Stimulated activated CD8-positive, alpha-beta memory T cell treated with anti-CD3 and anti-CD28 coated beads, Interleukin-12 subunit alpha, Interleukin-12 subunit beta, amount 100 ng/mL, for 24 hours (primary cell): Measurements from ENCODE around the gene TUBB8B.
"Not testable (repeated sequence)": the region's sequence is repeated elsewhere in the genome, so short reads cannot be mapped to it uniquely, and the experiment has no call there.

ENCODE experiments used
- DNase-seq: peaks from one replicate; pipeline ENCODE4 v3.0.0-alpha.2; 2020; ENCODE audit errors: extremely low read depth

TUBB8B gene

DNA sequence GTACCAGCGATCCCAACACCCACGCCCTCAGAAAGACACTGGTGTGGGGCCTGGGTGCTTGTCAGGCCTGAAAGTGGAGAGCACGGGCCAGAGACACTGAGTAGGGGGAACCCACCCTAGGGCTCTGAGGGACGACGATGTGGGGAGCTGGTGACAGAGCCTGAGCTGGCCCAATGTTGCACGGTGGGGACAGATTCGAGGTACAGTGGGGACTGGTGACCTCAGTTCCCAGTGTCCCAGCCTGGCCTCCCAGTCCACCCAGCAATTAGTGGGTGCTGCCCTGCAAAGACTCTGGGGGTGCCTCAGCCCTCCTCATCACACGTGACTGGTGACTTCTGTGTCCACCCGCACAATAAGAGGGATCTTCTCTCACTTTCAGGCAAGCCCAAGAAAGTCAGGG is 36.6 kb downstream of the TUBB8B start:
- not testable (repeated sequence) for DNase-seq

DNA sequence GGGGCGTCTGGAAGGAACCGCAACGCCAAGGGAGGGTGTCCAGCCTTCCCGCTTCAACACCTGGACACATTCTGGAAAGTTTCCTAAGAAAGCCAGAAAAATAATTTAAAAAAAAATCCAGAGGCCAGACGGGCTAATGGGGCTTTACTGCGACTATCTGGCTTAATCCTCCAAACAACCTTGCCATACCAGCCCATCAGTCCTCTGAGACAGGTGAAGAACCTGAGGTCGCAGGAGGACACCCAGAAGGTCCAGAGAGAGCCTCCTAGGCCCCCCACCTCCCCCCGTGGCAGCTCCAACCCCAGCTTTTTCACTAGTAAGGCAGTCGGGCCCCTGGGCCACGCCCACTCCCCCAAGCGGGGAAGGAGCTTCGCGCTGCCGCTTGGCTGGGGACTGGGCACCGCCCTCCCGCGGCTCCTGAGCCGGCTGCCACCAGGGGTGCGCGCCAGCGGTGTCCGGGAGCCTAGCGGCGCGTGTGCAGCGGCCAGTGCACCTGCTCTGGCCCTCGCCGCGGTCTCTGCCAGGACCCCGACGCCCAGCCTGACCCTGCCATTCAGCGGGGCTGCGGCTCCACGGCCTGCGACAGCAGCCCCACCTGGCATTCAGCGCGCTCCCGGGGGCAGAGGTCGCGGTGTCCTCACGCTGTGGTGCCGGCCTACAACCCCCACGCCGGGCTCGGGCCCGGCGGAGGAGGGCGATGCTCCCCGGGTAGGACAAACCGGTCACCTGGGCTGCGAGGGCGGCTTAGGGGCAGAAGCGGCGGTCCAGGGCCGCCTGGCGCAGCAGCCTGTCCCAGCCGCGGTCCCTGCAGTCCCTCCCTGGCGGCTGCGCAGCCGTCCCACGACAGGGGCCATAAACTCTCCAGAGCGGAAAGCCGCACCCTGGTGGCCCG is 37.8 kb downstream of the TUBB8B start:
- DNase-seq = not testable (repeated sequence)

DNA sequence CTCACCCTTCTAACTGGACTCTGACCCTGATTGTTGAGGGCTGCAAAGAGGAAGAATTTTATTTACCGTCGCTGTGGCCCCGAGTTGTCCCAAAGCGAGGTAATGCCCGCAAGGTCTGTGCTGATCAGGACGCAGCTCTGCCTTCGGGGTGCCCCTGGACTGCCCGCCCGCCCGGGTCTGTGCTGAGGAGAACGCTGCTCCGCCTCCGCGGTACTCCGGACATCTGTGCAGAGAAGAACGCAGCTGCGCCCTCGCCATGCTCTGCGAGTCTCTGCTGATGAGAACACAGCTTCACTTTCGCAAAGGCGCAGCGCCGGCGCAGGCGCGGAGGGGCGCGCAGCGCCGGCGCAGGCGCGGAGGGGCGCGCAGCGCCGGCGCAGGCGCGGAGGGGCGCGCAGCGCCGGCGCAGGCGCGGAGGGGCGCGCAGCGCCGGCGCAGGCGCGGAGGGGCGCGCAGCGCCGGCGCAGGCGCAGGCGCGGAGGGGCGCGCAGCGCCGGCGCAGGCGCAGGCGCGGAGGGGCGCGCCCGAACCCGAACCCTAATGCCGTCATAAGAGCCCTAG is 38.7 kb downstream of the TUBB8B start:
- DNase-seq = not testable (repeated sequence)

DNA sequence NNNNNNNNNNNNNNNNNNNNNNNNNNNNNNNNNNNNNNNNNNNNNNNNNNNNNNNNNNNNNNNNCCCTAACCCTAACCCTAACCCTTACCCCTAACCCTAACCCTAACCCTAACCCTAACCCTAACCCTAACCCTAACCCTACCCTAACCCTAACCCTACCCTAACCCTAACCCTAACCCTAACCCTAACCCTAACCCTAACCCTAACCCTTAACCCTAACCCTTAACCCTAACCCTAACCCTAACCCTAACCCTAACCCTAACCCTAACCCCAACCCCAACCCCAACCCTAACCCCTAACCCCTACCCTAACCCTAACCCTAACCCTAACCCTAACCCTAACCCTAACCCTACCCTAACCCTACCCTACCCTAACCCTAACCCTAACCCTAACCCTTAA is 39.5 kb downstream of the TUBB8B start:
- not testable (repeated sequence) for DNase-seq
